SK-N-SH (cell line): Measurements from ENCODE around the gene RXYLT1.

Experiments used
- ELF1 ChIP-seq: IDR thresholded peaks from 2 replicates; pipeline ENCODE4 v1.4.0; 2012
- EP300 ChIP-seq, 2 experiments: IDR thresholded peaks; 2 replicates each; pipeline versions ENCODE4 v1.4.0 to v1.6.1; 2012; ENCODE audit warnings: borderline replicate concordance in 1 of 2, low read depth in 1 of 2, low read length in 1 of 2
- FOXM1 ChIP-seq: IDR thresholded peaks from 2 replicates; pipeline ENCODE4 v1.4.0; 2012; ENCODE audit warnings: low read depth, mild to moderate bottlenecking
- GABPA ChIP-seq: IDR thresholded peaks from 2 replicates; pipeline ENCODE4 v1.4.0; 2012; ENCODE audit warnings: low read depth, mild to moderate bottlenecking
- MXI1 ChIP-seq: IDR thresholded peaks from 2 replicates; pipeline ENCODE4 v1.6.1; 2012; ENCODE audit warnings: mild to moderate bottlenecking, low read depth, low read length, improper control_type of control experiment
- POLR2AphosphoS5 ChIP-seq: IDR thresholded peaks from 2 replicates; pipeline ENCODE4 v1.6.1; 2012; ENCODE audit warnings: low read depth, low read length
- SMC3 ChIP-seq: IDR thresholded peaks from 2 replicates; pipeline ENCODE4 v1.6.1; 2012; ENCODE audit warnings: low read depth, low read length, improper control_type of control experiment
- TCF12 ChIP-seq: IDR thresholded peaks from 2 replicates; pipeline ENCODE4 v1.4.0; 2012
- YY1 ChIP-seq: IDR thresholded peaks from 2 replicates; pipeline ENCODE4 v1.4.0; 2012; ENCODE audit warnings: low read depth, mild to moderate bottlenecking
- TF ChIP-seq, protein P1 (sequence below): fragments of 150-350 bp; IDR thresholded peaks from 2 replicates; pipeline ENCODE4 v1.6.1; 2017; ENCODE audit warnings: antibody characterized with exemption, low read length, low read depth, borderline replicate concordance
- TF ChIP-seq, protein P2 (sequence below): fragments of 200-600 bp; sonication (generic); IDR thresholded peaks from 2 replicates; pipeline ENCODE4 v1.6.1; 2017; ENCODE audit warnings: antibody characterized with exemption, mild to moderate bottlenecking, moderate library complexity
- TF ChIP-seq, protein P3 (sequence below): IDR thresholded peaks from 2 replicates; pipeline ENCODE4 v1.6.1; 2012; ENCODE audit warnings: mild to moderate bottlenecking, low read depth, low read length, moderate library complexity
- TF ChIP-seq, protein P4 (sequence below): IDR thresholded peaks from 2 replicates; pipeline ENCODE4 v1.4.0; 2012; ENCODE audit warnings: low read depth, borderline replicate concordance

GRCh38 chr12:63836046-63836445 lies 56.3 kb downstream of the RXYLT1 start:
- TF ChIP-seq, protein P1, sequence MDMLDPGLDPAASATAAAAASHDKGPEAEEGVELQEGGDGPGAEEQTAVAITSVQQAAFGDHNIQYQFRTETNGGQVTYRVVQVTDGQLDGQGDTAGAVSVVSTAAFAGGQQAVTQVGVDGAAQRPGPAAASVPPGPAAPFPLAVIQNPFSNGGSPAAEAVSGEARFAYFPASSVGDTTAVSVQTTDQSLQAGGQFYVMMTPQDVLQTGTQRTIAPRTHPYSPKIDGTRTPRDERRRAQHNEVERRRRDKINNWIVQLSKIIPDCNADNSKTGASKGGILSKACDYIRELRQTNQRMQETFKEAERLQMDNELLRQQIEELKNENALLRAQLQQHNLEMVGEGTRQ, result no peak
- TF ChIP-seq POLR2AphosphoS5 (no peak), SMC3 (no peak), MXI1 (no peak), GABPA (no peak), FOXM1 (no peak), YY1 (no peak), EP300 (IDR thresholded peaks at IDR 0.05; ENCODE audit: borderline replicate concordance in 1 of 2, low read depth in 1 of 2, low read length in 1 of 2) (no peak), TCF12 (no peak), ELF1 (no peak)
- TF ChIP-seq, protein P2, sequence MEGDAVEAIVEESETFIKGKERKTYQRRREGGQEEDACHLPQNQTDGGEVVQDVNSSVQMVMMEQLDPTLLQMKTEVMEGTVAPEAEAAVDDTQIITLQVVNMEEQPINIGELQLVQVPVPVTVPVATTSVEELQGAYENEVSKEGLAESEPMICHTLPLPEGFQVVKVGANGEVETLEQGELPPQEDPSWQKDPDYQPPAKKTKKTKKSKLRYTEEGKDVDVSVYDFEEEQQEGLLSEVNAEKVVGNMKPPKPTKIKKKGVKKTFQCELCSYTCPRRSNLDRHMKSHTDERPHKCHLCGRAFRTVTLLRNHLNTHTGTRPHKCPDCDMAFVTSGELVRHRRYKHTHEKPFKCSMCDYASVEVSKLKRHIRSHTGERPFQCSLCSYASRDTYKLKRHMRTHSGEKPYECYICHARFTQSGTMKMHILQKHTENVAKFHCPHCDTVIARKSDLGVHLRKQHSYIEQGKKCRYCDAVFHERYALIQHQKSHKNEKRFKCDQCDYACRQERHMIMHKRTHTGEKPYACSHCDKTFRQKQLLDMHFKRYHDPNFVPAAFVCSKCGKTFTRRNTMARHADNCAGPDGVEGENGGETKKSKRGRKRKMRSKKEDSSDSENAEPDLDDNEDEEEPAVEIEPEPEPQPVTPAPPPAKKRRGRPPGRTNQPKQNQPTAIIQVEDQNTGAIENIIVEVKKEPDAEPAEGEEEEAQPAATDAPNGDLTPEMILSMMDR, result no peak
- TF ChIP-seq, protein P3, sequence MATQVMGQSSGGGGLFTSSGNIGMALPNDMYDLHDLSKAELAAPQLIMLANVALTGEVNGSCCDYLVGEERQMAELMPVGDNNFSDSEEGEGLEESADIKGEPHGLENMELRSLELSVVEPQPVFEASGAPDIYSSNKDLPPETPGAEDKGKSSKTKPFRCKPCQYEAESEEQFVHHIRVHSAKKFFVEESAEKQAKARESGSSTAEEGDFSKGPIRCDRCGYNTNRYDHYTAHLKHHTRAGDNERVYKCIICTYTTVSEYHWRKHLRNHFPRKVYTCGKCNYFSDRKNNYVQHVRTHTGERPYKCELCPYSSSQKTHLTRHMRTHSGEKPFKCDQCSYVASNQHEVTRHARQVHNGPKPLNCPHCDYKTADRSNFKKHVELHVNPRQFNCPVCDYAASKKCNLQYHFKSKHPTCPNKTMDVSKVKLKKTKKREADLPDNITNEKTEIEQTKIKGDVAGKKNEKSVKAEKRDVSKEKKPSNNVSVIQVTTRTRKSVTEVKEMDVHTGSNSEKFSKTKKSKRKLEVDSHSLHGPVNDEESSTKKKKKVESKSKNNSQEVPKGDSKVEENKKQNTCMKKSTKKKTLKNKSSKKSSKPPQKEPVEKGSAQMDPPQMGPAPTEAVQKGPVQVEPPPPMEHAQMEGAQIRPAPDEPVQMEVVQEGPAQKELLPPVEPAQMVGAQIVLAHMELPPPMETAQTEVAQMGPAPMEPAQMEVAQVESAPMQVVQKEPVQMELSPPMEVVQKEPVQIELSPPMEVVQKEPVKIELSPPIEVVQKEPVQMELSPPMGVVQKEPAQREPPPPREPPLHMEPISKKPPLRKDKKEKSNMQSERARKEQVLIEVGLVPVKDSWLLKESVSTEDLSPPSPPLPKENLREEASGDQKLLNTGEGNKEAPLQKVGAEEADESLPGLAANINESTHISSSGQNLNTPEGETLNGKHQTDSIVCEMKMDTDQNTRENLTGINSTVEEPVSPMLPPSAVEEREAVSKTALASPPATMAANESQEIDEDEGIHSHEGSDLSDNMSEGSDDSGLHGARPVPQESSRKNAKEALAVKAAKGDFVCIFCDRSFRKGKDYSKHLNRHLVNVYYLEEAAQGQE, result no peak
- TF ChIP-seq, protein P4, sequence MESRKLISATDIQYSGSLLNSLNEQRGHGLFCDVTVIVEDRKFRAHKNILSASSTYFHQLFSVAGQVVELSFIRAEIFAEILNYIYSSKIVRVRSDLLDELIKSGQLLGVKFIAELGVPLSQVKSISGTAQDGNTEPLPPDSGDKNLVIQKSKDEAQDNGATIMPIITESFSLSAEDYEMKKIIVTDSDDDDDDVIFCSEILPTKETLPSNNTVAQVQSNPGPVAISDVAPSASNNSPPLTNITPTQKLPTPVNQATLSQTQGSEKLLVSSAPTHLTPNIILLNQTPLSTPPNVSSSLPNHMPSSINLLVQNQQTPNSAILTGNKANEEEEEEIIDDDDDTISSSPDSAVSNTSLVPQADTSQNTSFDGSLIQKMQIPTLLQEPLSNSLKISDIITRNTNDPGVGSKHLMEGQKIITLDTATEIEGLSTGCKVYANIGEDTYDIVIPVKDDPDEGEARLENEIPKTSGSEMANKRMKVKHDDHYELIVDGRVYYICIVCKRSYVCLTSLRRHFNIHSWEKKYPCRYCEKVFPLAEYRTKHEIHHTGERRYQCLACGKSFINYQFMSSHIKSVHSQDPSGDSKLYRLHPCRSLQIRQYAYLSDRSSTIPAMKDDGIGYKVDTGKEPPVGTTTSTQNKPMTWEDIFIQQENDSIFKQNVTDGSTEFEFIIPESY, result no peak
